CD4-positive, alpha-beta T cell (primary cell): ENCODE measurements around the gene IFNGR1. TPM values are rescaled to one million over a fixed set of nuclear protein-coding genes. Genes with fewer than 3 reads are reported as not detected.

Source experiments
- ATAC-seq: fragments of 200-7000 bp; cut with Tn5 transposase; one replicate; pipeline ENCODE4 v1.10.0; 2022; ENCODE audit warnings: mild to moderate bottlenecking; ENCODE audit not compliant: poor library complexity
- CTCF ChIA-PET: fragments of 350-600 bp; sonication (Branson Sonifier 250); formaldehyde crosslinking; loops from one replicate; lab custom pipeline; 2021; ENCODE audit warnings: antibody characterized with exemption, inconsistent platforms; lab: Charles Lee
- POLR2A ChIA-PET: fragments of 350-600 bp; sonication (Branson Sonifier 250); formaldehyde crosslinking; loops from one replicate; lab custom pipeline; 2021; ENCODE audit warnings: antibody characterized with exemption, inconsistent platforms; lab: Charles Lee
- DNase-seq, 14 experiments: peaks; one replicate each; pipeline ENCODE4 v3.0.0-alpha.2; 2013 to 2020; ENCODE audit warnings: mixed read lengths in 2 of 14
- H3K27ac ChIP-seq, 2 donors: one replicate each; pipeline versions ENCODE4 v1.5.1 to v1.7.0; 2013; ENCODE audit warnings: low read length in 2 of 2, low read depth in 1 of 2, mild to moderate bottlenecking in 1 of 2
- H3K27me3 ChIP-seq, 2 experiments: 1 replicate in 1 of 2; 2 replicates in 1 of 2; pipeline versions ENCODE4 v1.6.1 to v1.7.0; 2013; ENCODE audit warnings: low read length in 2 of 2, control low read depth in 1 of 2, mild to moderate bottlenecking in 1 of 2, moderate library complexity in 1 of 2; ENCODE audit not compliant: insufficient read depth in 2 of 2, control insufficient read depth in 1 of 2
- H3K36me3 ChIP-seq: one replicate; pipeline ENCODE4 v1.6.1; 2013; ENCODE audit warnings: low read length, control low read depth; ENCODE audit not compliant: insufficient read depth
- H3K4me1 ChIP-seq: one replicate; pipeline ENCODE4 v1.6.1; 2013; ENCODE audit warnings: low read length, control low read depth; ENCODE audit not compliant: insufficient read depth
- H3K4me3 ChIP-seq: one replicate; pipeline ENCODE4 v1.5.1; 2013; ENCODE audit warnings: mild to moderate bottlenecking, low read length, moderate library complexity
- H3K9me3 ChIP-seq, 2 experiments: 1 replicate in 1 of 2; 2 replicates in 1 of 2; pipeline versions ENCODE4 v1.6.1 to v1.7.0; 2013; ENCODE audit warnings: low read length in 2 of 2, mild to moderate bottlenecking in 2 of 2, control low read depth in 1 of 2, moderate library complexity in 1 of 2; ENCODE audit not compliant: control insufficient read depth in 1 of 2, insufficient read depth in 1 of 2
- H3K27ac Mint-ChIP-seq: one replicate; pipeline ENCODE4 v1.8.0; 2020; ENCODE audit warnings: mixed read lengths
- H3K27me3 Mint-ChIP-seq: one replicate; pipeline ENCODE4 v1.8.0; 2021; ENCODE audit warnings: mixed read lengths
- H3K36me3 Mint-ChIP-seq: one replicate; pipeline ENCODE4 v1.8.0; 2021; ENCODE audit warnings: low read depth, mixed read lengths
- H3K4me1 Mint-ChIP-seq: one replicate; pipeline ENCODE4 v1.8.0; 2021; ENCODE audit warnings: low read depth, mixed read lengths
- H3K4me3 Mint-ChIP-seq: one replicate; pipeline ENCODE4 v1.8.0; 2020; ENCODE audit warnings: mild to moderate bottlenecking, mixed read lengths
- H3K9me3 Mint-ChIP-seq: one replicate; pipeline ENCODE4 v1.8.0; 2020; ENCODE audit warnings: mixed read lengths
- CTCF ChIP-seq: fragments of 200-600 bp; IDR thresholded peaks from one replicate; pipeline ENCODE4 v1.8.0; 2022; ENCODE audit warnings: antibody characterized with exemption, mild to moderate bottlenecking
- intact Hi-C, 2 experiments: fragments of 100-400 bp; cut with DNase I in 1 of 2; cut with micrococcal nuclease in 1 of 2; formaldehyde crosslinking; loops; one replicate each; pipeline versions ENCODE4 v1.15.1 to v1.9.0; 2023 to 2025; cut with DNase I, micrococcal nuclease
- total RNA-seq, 174 experiments: library from RNA in 2 of 174; stranded (reverse) in 2 of 174; gene quantifications; one replicate each; pipeline ENCODE4 v1.2.3 and lab custom pipeline; 2021 to 2026

IFNGR1 gene
- total RNA-seq, 2 experiments from 2014 or later, result 81.7 to 84.3 TPM

- no peaks in the 10 kb centered on the region for H3K4me1 ChIP-seq
- no peaks in the 10 kb centered on the region for H3K27me3 Mint-ChIP-seq
- H3K36me3 ChIP-seq, result no peaks in the 10 kb centered on the region
- no peak overlapping the region for H3K27ac Mint-ChIP-seq
- H3K4me1 Mint-ChIP-seq, result no peaks in the 10 kb centered on the region
- no peak for DNase-seq
- ChIA-PET CTCF (no interaction called here), POLR2A (no interaction called here)
- no peak overlapping the region for H3K4me3 Mint-ChIP-seq
- H3K9me3 ChIP-seq, result no peaks in the 10 kb centered on the region
- TF ChIP-seq CTCF, result no peak
- H3K27ac ChIP-seq, result no peak overlapping the region
- no peaks in the 10 kb centered on the region for H3K9me3 Mint-ChIP-seq
- H3K4me3 ChIP-seq, result no peak overlapping the region
- intact Hi-C loops, result no loop called here
- ATAC-seq, result no peak
- H3K27me3 ChIP-seq, result no peaks in the 10 kb centered on the region
- no peaks in the 10 kb centered on the region for H3K36me3 Mint-ChIP-seq
These were observed 27.0 kb upstream of the IFNGR1 start for GRCh38 chr6:137246164-137246563.

GRCh38 chr6:137241481-137242038 is 22.4 kb upstream of the IFNGR1 start:
- peaks cover 5% of the 10 kb centered on the region for H3K9me3 Mint-ChIP-seq
- H3K27ac ChIP-seq, result no peak overlapping the region
- H3K4me3 Mint-ChIP-seq, result no peak overlapping the region
- DNase-seq, result no peak
- ATAC-seq, result no peak
- H3K36me3 Mint-ChIP-seq, result no peaks in the 10 kb centered on the region
- no peak for TF ChIP-seq CTCF
- no peaks in the 10 kb centered on the region for H3K36me3 ChIP-seq
- peaks cover 0 to 4% of the 10 kb centered on the region in 2 experiments for H3K9me3 ChIP-seq
- no peak overlapping the region for H3K4me3 ChIP-seq
- peaks cover 6% of the 10 kb centered on the region for H3K4me1 Mint-ChIP-seq
- POLR2A ChIA-PET, result interaction anchor here (0.8 kb wide), 1 partner anchor 9 kb away, joined by 3 read pairs; no protein-coding TSS in a partner anchor
- no peak overlapping the region for H3K27ac Mint-ChIP-seq
- intact Hi-C loops, result loop anchor here in 1 of 2 experiments (5.0 kb wide), 1 partner anchor 34 kb away; no protein-coding TSS in a partner anchor
- no peaks in the 10 kb centered on the region for H3K27me3 Mint-ChIP-seq
- peaks cover 8% of the 10 kb centered on the region for H3K4me1 ChIP-seq
- no peaks in the 10 kb centered on the region for H3K27me3 ChIP-seq
- CTCF ChIA-PET, result interaction anchor here (0.7 kb wide), 2 partner anchors 9 to 1780 kb away, joined by 3 read pairs; no protein-coding TSS in a partner anchor

- Mint-ChIP-seq H3K36me3 (no peaks in the 10 kb centered on the region), H3K9me3 (peaks cover 5% of the 10 kb centered on the region), H3K27me3 (no peaks in the 10 kb centered on the region), H3K4me3 (no peak overlapping the region), H3K27ac (no peak overlapping the region), H3K4me1 (peaks cover 7% of the 10 kb centered on the region)
- peaks cover 0 to 4% of the 10 kb centered on the region in 2 experiments for H3K9me3 ChIP-seq
- no peaks in the 10 kb centered on the region for H3K27me3 ChIP-seq
- POLR2A ChIA-PET, result no interaction called here
- TF ChIP-seq CTCF, result no peak
- CTCF ChIA-PET, result no interaction called here
- intact Hi-C loops, result loop anchor here in 1 of 2 experiments (5.0 kb wide), 1 partner anchor 33 kb away; no protein-coding TSS in a partner anchor
- DNase-seq, result peak in 3 of 14 experiments; percentile 55 to 72 (median 59)
- H3K4me3 ChIP-seq, result no peak overlapping the region
- peaks cover 8% of the 10 kb centered on the region for H3K4me1 ChIP-seq
- ATAC-seq, result no peak
- no peak overlapping the region for H3K27ac ChIP-seq
- H3K36me3 ChIP-seq, result no peaks in the 10 kb centered on the region
These were observed 21.0 kb upstream of the IFNGR1 start for GRCh38 chr6:137240168-137240567.
